Osteoblast (primary cell): ENCODE results near the gene MSANTD1. TPM values are rescaled to one million over a fixed set of nuclear protein-coding genes. Genes with fewer than 3 reads are reported as not detected.

Experiments
- DNase-seq: peaks from one replicate; pipeline ENCODE4 v3.0.0; 2011; ENCODE audit warnings: low spot score, mixed read lengths; ENCODE audit not compliant: insufficient read length; ENCODE audit errors: missing footprints
- H2AFZ ChIP-seq: 2 replicates; pipeline ENCODE4 v1.6.0; 2011; ENCODE audit warnings: mild to moderate bottlenecking, low read length
- H3K27ac ChIP-seq: 2 replicates; pipeline ENCODE4 v1.5.1; 2011; ENCODE audit warnings: mild to moderate bottlenecking, low read depth, low read length, moderate library complexity
- H3K27me3 ChIP-seq: 2 replicates; pipeline ENCODE4 v1.6.0; 2012; ENCODE audit warnings: mild to moderate bottlenecking, control low read depth, inconsistent platforms, low read length, moderate library complexity; ENCODE audit not compliant: insufficient read depth
- H3K36me3 ChIP-seq: 2 replicates; pipeline ENCODE4 v1.5.1; 2011; ENCODE audit warnings: mild to moderate bottlenecking, low read length, control low read depth, moderate library complexity; ENCODE audit not compliant: insufficient read depth
- H3K4me1 ChIP-seq: 2 replicates; pipeline ENCODE4 v1.5.1; 2011; ENCODE audit warnings: mild to moderate bottlenecking, low read length, control low read depth, moderate library complexity; ENCODE audit not compliant: insufficient read depth
- H3K4me2 ChIP-seq: 2 replicates; pipeline ENCODE4 v1.6.0; 2011; ENCODE audit warnings: mild to moderate bottlenecking, low read length; ENCODE audit not compliant: insufficient read depth
- H3K4me3 ChIP-seq: fragments of 200-600 bp; sonication (generic); 3 replicates; pipeline ENCODE4 v1.5.1; 2012; ENCODE audit warnings: mild to moderate bottlenecking, low read length, inconsistent platforms; ENCODE audit not compliant: insufficient read depth
- H3K79me2 ChIP-seq: 2 replicates; pipeline ENCODE4 v1.6.0; 2012; ENCODE audit warnings: mild to moderate bottlenecking, low read length, control low read depth, inconsistent platforms; ENCODE audit not compliant: insufficient read depth
- H3K9me3 ChIP-seq: 2 replicates; pipeline ENCODE4 v1.5.1; 2011; ENCODE audit warnings: low read depth, low read length, control low read depth
- H4K20me1 ChIP-seq: 2 replicates; pipeline ENCODE4 v1.6.0; 2012; ENCODE audit warnings: mild to moderate bottlenecking, low read length, control low read depth; ENCODE audit not compliant: insufficient read depth
- total RNA-seq: library from RNA; depleted of rRNA; stranded (reverse); fragments of >200 nt; gene quantifications from 2 replicates; pipeline ENCODE4 v1.2.3, GENCODE V29; 2012
- TF ChIP-seq, protein P1 (sequence below): IDR thresholded peaks from 2 replicates; pipeline ENCODE4 v1.5.1; 2011; ENCODE audit warnings: mild to moderate bottlenecking, low read depth, low read length, moderate library complexity; ENCODE audit errors: extremely low read depth

The MSANTD1 gene
- total RNA-seq, 1 donor, result 0.72 TPM

DNA sequence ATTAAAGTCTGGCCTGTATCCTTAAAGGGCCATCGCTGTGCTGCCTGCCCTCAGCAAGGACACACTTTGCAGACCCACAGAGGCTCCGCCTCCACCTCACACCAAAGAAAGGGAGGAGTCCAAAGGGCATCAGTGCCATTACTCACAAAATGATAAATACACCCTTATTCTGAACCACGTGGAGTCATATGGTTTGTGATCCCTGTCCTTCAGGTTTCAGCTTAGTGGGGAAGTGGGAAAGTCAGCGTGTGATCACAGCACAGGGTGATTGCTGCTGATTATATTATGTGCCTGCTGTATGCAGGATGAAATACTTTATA lies 35.9 kb upstream of the MSANTD1 start:
- Histone ChIP-seq H3K36me3 (peaks cover 68% of the 10 kb centered on the region), H3K4me3 (no peak overlapping the region), H3K79me2 (no peaks in the 10 kb centered on the region), H2AFZ (no peak overlapping the region), H3K4me2 (no peak overlapping the region), H3K27me3 (no peaks in the 10 kb centered on the region), H3K4me1 (no peaks in the 10 kb centered on the region), H3K9me3 (no peaks in the 10 kb centered on the region), H4K20me1 (no peaks in the 10 kb centered on the region), H3K27ac (no peak overlapping the region)
- no peak for DNase-seq
- TF ChIP-seq, protein P1, sequence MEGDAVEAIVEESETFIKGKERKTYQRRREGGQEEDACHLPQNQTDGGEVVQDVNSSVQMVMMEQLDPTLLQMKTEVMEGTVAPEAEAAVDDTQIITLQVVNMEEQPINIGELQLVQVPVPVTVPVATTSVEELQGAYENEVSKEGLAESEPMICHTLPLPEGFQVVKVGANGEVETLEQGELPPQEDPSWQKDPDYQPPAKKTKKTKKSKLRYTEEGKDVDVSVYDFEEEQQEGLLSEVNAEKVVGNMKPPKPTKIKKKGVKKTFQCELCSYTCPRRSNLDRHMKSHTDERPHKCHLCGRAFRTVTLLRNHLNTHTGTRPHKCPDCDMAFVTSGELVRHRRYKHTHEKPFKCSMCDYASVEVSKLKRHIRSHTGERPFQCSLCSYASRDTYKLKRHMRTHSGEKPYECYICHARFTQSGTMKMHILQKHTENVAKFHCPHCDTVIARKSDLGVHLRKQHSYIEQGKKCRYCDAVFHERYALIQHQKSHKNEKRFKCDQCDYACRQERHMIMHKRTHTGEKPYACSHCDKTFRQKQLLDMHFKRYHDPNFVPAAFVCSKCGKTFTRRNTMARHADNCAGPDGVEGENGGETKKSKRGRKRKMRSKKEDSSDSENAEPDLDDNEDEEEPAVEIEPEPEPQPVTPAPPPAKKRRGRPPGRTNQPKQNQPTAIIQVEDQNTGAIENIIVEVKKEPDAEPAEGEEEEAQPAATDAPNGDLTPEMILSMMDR, result no peak

DNA sequence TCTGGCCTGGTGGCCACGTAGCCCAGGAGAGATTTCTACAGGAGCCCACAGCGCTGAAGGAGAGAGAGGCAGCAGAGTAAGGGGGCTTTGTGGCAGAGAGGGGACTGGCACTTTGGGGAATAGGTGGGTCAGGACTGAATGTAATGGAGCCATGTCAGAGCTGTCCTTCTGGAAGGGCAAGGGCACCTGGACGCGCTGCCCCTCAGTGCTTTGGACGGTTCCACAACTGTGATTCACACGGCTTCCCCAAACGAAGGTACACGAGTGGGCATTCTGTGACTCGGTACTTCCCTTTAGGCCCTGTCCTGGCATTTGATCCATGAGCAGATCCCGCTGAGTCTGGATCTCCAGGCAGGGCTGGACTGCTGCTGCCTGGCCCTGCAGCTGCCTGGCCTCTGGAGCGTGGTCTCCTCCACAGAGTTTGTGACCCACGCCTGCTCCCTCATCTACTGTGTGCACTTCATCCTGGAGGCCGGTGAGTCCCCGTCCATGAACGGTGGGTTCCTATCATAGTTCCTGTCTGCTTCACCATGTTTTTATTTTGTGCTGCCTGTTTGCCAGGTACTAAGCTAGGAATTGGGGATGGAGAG lies 35.2 kb upstream of the MSANTD1 start:
- H3K9me3 ChIP-seq, result no peaks in the 10 kb centered on the region
- no peak overlapping the region for H3K4me2 ChIP-seq
- no peaks in the 10 kb centered on the region for H3K27me3 ChIP-seq
- H3K27ac ChIP-seq, result no peak overlapping the region
- no peaks in the 10 kb centered on the region for H3K79me2 ChIP-seq
- peaks cover 66% of the 10 kb centered on the region for H3K36me3 ChIP-seq
- no peak for DNase-seq
- H4K20me1 ChIP-seq, result no peaks in the 10 kb centered on the region
- TF ChIP-seq, protein P1, result no peak
- H3K4me3 ChIP-seq, result no peak overlapping the region
- H3K4me1 ChIP-seq, result no peaks in the 10 kb centered on the region
- no peak overlapping the region for H2AFZ ChIP-seq

DNA sequence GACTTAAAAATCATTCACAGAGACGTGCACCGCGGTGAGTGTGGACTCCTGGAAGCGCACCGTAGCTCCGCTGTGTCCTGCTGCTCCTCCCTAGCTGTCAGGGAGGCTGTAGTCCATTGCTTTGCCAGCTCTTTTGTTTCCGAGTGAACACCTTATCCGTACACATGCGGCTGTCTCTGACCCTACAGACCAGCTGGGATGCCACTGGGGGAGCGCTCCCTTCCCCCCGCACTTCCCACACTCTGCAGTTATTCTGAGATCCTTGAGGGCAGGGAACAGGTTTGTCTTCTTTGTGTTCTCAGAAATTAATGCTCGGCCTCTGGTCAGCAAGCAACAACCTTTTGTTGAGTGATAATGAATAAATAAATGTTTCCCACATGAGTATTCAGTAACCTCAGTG lies 33.7 kb upstream of the MSANTD1 start:
- no peak overlapping the region for H3K4me3 ChIP-seq
- peaks cover 66% of the 10 kb centered on the region for H3K36me3 ChIP-seq
- DNase-seq, result peak; percentile 13
- H3K27me3 ChIP-seq, result no peaks in the 10 kb centered on the region
- no peaks in the 10 kb centered on the region for H4K20me1 ChIP-seq
- H3K27ac ChIP-seq, result no peak overlapping the region
- H3K79me2 ChIP-seq, result no peaks in the 10 kb centered on the region
- no peaks in the 10 kb centered on the region for H3K9me3 ChIP-seq
- no peaks in the 10 kb centered on the region for H3K4me1 ChIP-seq
- no peak overlapping the region for H3K4me2 ChIP-seq
- TF ChIP-seq, protein P1, result no peak
- no peak overlapping the region for H2AFZ ChIP-seq

DNA sequence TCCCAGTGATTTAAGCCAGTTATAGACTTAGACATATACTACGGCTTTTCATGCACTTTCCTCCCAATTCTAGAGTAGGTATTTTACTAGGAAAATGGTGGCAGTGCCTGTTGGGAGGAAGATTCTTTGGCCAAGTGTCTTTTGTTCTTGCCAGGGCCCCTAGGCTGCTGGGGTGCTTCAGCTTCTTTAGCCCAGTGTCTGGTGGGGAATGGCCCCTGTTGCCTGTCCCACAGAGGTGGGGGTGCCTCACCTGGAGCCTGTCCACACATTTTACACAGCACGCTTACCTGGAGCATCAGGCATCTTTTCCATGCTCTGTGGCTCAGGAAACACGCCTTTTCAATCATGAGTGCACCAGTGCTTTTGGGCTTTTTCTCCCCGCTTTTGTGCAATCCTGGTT lies 33.2 kb upstream of the MSANTD1 start:
- Histone ChIP-seq H3K27me3 (no peaks in the 10 kb centered on the region), H3K9me3 (no peaks in the 10 kb centered on the region), H3K4me1 (no peaks in the 10 kb centered on the region), H3K79me2 (no peaks in the 10 kb centered on the region), H2AFZ (no peak overlapping the region), H3K36me3 (peaks cover 71% of the 10 kb centered on the region), H3K27ac (no peak overlapping the region), H3K4me2 (no peak overlapping the region), H3K4me3 (no peak overlapping the region), H4K20me1 (no peaks in the 10 kb centered on the region)
- TF ChIP-seq, protein P1, result no peak
- peak; percentile 43 for DNase-seq
